B cell (primary cell): ENCODE measurements around the gene KLHL1.

ENCODE experiments used
- CTCF ChIP-seq: fragments of 200-600 bp; IDR thresholded peaks from one replicate; pipeline ENCODE4 v1.8.0; 2022; ENCODE audit warnings: antibody characterized with exemption, mild to moderate bottlenecking
- EZH2 ChIP-seq: IDR thresholded peaks from 2 replicates; pipeline ENCODE4 v1.6.1; 2012; ENCODE audit warnings: borderline replicate concordance, low read depth, mild to moderate bottlenecking, moderate library complexity, low read length; ENCODE audit not compliant: insufficient read depth, poor library complexity, severe bottlenecking

DNA sequence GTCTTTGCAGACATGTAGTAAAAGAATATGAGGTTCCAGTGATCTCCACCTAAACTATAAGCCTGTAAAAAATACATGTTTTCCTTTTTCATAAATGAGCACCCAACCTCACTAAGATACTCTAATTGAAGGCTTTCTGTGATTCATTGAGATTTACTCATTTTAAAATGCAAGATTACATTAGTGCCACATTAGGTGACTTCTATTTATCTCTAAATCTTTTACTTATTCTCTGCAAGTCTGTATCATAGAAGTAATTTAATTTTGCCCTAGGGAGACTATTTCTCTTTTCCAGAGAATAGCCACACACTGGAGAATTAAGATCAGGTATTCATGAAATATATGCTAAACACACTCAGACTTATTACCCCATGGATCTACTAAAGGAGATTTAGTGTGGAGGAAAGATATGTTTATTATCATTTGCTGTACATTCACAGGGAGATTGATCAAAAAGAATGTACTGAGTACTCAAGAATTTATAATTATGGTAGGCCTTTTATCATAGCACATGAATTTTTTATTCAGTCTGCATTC, 290.9 kb downstream of the KLHL1 start:
- TF ChIP-seq CTCF (no peak), EZH2 (no peak)
